HG03432 (cell line): ENCODE measurements around the gene MXD4.

Experiments
- ATAC-seq: cut with Tn5 transposase; IDR thresholded peaks from one replicate; pipeline ENCODE4 v1.9.1; 2021; ENCODE audit warnings: mild to moderate bottlenecking, moderate library complexity; ENCODE audit not compliant: unreplicated experiment

MXD4 gene

DNA sequence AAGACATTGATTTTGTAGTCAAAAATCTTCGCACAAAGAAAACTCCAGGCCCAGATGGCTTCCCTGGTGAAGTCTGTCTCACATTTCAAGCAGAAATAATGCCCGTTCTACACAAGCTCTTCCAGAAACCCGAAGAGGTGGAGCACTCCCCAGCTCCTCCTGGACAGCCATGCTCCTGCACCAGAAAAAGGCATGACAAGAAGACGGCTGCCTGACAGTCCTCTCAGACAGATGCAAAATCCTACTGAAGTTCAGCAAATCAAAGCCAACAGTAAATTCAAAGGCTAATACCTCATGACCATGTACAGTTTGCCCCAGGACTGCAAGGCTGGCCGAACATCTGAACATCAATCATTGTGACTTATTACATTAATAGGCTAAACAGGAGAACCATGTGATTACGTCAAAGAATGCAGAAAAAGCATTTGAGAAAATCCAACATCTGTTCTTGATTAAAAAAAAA, 30.8 kb upstream of the MXD4 start:
- no peak for ATAC-seq

DNA sequence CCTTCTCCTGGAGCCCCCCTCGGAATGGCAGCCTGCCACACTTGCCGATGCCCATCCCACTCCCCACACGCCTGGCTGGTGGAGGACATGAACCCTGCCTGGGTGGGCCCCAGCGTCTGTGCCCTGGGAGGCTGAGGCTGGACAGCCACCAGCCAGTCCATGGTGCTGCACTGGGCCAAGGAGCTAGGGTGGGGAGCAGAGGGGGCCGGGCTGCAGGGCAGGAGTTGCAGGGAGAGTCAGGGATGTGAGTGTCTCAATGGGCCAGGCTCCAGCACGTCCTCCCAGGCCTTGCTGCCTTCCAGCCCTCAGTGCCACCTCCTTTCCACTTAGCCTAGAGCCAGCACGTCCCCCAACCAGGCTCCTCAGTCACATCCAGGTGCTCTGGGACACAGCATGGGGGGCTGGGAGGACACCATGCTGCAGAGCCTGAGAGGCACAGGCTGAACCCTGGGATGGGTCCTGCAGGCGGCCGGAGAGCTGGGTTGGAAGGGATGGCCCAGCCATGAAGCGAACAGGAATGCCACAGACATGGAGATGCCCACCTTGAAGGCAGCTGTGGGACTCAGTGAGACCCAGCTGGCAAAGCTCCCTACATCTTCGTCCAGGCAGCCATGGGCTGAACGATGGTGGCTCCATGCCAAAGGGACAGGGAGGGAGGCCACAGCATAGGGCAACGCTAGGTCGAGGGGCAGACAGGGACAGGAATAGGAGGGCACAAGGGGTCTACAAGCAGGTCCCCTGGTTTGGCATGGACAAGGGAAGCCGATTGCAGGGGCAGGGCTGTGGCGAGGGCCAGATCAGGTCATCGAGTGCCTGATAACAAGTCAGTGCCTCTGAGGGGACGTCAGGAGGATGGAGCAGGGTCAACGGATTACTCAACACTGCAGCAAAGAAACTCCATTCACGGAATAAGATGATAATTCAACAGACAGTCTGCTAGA, 30.1 kb upstream of the MXD4 start:
- no peak for ATAC-seq

DNA sequence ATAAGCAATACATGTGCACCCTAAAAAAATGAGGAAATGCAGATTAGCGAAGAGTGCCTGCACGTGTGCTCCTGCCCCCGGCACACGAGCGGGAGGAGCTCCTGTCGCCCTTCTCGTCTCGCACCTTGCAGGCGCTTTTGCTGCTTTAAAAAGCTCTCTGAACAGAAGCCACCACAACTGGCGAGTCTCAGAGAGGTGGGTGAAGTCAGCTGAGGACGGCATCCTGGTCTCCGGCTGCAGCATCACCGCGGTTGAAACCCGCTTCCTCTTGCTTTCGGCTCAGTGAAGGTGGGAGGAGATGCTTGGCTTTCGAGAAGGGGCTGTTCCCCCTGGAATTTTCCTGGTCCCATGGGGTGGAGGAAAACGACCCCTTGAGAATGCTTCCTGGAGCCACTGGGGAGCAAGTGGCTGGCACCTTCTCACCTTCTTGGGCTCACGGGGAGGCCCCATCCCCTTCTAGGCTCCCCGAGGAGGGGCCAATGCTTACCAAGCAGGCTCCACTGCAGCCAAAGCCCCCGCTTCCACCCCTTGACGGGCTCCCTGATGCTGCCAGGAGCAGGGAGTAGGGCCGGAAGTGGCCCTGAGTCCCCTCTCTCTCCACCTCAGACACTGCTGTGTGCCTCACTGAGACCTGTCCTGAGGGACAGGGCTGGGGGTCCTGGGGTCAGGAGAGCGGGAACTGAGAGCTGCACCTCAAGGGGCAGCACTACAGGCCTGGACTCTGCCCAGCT, 29.2 kb upstream of the MXD4 start:
- ATAC-seq = peak; percentile 49

DNA sequence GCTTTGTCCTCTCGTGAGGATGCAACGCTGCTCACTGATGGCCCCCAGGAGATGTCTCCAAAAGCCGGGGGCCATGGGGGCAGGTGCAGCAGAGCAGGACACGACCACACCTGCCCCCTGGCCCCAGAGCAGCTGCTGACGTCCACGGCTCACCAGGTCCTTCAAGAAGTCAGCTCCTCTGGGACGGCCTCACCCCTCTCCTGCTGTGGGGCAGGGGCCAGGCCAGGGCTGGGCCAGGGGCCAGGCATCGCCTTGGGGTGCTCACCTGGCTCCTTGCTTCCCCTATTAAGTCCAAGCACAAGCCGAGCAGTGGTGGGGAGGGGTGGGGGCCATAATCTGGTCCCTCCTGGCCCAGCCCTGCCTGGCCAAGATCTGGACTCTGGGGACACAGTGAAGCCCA, 28.6 kb upstream of the MXD4 start:
- no peak for ATAC-seq

DNA sequence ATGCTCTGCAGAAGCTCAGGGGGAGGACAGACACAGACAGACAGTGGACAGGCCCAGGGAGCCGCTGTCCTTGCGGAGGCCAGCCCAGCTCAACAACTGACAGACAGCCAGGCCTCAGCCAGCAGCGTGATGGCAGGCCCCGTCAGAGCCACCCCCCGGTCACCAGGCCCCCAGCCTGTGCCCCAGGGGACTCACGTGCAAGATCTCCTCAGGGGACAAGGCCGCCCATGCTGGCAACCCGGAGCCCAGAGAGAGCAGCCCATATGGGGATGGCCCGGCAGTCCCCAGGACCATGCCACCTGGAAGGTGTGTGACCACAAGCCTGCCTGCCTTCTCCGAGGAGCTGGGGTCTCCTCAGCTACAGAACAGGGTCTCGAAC, 28.0 kb upstream of the MXD4 start:
- ATAC-seq = no peak

DNA sequence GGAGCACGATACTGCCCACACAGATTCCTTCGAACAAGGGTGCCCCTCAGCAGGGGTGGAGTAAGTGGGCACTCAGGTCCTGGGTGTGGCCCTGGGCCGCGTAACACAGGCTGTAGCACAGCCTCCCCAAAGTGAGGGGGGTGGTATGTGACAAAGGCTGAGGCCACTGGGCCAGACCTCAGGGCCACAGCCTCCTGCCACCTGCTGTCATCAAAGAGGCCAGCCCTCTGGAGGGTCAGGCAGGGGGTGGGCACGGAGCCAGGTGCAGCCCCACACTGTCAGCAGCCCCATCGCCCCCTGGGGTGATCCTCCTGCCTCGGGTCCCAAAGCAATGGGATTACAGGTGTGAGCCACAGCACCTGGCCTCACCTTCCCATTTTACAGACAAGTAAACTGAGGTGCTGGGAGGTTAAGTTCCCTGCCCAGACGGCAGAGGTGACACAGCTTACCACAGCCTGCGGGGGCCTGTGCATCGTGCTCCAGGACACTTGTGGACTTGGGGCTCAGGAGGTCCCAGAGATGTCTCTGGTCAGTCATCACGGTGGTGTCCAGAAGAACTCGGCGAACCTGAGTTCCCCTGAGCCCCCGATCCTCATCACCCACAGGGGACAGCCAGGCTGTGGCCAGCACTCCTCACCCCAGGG, 27.5 kb upstream of the MXD4 start:
- no peak for ATAC-seq

DNA sequence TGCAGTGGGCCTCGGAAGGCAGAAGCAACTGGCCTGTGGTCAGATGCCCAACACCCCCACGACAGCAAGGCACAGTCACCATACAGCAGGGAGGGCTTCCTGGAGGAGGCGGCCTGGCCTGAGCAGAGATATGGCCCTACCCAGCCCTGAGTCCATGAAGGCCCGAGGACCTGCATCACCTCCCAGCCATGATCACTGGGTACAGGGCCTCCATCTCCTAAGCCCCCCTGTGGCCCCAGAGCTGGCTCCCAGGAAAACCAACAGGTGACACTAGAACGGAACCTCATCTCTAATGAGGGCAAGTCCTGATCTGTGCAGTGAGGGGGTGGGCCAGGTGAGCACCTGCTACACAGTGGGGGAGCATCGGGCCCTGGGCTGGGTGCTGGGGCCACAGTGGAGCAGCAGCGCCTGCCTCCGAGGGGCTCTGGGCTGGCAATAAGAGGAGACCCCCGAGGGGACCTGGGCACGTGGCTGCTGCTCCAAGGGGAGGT, 26.2 kb upstream of the MXD4 start:
- ATAC-seq = no peak

DNA sequence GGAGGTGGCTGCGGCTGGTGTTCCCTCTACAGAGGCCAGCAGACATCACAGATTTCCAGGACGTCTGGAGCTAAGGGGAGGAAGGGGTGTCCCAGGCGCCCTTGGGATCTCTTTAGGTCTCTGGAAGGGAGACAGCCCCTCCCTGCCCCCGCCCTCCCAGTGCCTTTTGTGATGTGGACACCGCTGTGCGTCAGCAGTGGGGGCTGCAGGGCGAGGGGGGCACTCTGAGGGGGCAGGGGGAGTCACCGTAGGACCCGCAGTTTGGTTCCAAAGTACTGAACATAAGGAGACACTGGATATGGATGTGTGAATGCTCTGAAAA, 25.6 kb upstream of the MXD4 start:
- no peak for ATAC-seq

DNA sequence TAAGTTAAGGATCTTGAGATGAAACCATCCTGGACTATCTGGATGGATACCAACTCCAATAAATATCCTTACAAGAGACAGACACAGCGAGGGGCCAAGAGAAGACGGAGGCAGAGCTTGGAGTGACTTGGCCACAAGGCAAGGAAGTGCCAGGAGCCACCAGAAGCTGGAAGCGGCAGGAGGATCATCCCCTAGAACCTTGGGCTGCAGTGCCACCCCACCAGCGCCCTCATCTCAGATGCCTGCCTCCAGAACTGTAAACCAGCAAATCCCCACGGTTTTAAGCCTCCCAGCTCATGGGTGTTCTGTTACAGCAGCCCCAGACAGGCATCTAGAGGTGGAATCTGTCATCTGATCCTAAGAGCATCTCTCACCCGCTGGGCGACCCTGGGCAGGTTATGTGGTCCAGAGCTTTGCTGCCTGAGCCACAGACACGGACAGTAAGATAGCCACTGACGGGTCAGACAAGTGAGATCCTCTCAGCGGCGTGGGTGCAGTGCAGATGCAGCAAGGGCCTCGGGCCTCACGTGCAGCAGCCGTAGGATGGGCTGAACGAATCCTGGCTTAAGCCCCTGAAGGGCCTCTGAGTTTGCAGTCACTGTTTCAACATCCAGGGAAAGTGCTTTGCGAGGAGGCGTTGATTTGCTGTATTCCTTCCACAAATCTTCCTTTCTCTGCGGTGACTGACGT, 25.1 kb upstream of the MXD4 start:
- no peak for ATAC-seq

DNA sequence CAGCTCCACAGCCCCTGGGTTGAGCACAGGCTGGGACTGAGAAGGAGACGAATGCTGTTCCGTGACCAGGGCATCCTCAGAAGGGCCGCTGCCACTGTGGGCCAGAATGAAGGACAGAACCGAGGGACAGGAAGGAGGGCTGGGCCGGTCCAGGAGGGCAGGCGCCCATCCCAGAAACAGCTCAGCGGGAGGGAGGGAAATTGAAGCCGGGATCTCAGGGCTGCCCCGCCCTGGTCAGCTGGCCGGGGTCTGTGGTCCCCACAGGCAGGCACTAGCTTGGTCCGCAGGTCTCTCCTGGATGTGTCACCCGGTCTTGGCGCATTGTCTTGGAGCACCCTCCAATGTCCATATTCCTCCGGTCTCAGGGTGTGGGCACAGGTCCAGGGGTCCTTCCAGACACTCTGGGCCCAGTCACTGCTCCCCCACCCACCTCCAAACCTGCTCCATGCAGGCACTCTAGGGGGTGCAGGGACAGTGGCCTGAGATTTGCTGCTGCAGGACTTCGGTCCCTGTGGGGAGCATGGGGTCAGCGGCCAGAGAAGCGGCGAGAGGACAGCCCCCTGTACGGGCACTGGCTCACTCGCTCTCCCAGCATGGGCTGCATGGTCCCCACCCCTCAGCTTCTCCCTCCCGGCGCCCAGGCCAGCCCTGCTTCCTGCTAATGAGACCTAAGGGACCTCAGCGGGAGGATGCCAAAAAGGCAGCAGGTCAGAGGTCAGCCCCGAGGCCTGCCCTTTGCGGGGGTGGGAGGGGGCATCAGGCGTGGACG, 23.9 kb upstream of the MXD4 start:
- ATAC-seq = no peak

DNA sequence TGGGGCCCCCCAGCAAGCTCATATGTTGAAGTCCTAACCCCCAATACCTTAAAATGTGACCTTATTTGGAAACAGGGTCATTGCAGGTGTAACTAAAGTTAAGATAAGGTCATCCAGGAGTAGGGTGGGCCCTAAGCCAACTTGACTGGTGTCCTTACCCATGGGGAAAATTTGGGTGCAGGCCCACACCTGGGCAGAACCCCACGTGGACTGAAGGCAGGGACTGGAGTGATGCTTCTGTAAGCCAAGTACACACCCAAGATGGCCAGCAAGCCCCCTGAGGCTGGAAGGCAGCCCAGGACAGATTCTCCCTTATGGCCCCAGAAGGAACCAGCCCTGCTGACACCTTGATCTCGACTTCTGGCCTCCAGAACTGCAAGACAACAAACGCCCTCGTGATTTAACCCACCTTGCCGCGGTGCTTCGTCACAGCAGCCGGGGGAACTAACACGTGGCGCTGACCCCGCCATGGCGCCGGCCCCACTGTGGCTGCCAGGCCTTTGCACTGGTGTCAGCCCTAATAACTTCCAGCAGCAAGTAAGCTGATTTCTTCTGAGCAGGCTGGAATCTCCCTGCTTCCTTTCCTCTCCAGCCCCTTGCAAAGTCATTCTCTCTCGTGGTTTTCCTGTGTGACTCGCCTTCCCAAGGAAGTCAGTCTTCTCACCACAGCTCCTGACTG, 23.2 kb upstream of the MXD4 start:
- no peak for ATAC-seq

DNA sequence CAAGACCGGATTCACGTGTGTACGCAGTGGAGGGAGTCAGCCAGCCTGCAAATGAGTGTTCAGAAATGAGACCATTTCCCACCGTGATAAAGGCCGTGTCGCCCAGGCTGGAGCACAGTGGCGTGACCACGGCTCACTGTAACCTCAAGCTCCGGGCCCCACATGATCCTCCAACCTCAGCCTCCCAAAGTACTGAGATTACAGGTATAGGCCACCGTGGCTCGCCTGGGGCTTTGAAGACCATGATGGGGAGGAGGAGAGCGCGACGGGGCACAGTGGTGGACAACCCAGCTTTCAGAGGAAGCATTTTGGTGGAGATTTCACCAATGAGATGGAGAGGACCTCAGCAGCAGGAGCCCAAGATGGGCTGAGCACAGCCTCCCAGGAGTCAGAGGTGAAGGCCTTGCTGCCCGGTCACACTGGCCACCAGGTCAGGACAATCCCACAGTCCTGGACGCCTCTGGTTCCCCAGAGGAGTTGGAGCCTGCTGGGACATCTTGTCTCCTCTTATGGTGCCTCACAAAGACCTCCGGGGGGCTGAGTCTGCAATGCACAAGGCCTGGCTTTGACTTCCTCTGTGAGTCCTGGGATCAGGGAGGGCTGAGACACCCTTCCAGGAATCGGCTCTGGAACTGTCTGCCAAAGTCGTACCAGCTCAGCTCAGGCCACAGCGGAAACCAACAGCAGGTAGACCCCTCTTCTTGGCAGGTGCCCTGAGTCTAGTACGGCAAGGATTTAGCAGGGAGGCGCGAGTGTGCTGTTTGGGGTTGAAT, 22.4 kb upstream of the MXD4 start:
- ATAC-seq = no peak

DNA sequence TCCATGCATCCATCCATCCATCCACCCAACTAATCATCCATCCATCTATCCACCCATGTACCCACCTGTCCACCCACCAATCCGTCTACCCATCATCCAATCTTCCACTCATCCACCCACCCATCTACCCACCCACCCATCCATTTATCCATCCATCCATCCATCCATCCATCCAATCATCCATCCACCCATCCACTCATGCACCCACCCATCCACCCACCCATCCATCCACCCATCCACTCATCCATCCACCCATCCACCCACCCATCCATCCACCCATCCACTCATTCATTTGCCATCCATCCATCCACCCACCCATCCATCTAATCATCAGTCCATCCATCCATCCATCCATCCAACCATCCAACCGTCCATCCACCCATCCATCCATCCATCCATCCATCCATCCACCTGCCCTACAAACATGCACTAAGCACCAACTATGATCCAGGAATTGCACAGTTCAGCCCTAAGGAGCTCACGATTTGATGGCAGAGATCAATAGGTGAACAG, 21.3 kb upstream of the MXD4 start:
- ATAC-seq = no peak

DNA sequence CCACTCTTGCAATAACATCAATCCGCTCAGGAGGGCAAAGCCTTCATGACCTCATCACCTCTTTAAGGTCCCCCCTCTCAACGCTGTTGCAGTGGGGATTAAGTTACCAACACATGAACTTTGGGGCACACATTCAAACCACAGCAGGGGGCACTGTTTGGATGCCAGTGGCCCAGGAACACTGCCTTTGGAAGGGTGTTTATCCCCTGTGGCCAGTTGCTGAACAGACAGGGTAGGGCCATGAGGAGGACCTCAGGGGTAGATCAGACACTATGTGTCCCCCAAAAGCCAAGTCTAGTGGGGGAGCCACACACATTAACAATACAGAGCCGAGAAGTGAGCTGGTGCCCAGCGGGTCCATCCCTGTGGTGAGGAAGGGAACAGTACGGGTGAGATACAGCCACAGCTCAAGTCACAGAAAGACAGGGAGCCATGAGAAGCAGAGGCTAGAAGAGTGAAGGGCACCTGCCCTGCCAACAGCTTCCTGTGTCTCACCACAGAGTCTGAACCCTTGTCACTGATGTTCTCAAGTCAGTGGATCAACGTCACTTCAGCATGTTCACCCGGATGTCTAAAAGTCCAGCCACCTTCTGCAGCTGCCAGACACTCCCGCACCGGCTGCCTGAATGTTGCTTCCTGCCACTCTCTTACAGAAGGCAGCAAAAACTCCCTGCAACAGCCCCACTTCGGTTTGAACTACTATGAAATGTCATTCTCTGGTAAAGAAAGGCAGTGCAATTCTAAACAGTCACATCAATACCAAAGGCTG, 19.9 kb upstream of the MXD4 start:
- peak; percentile 83 for ATAC-seq

DNA sequence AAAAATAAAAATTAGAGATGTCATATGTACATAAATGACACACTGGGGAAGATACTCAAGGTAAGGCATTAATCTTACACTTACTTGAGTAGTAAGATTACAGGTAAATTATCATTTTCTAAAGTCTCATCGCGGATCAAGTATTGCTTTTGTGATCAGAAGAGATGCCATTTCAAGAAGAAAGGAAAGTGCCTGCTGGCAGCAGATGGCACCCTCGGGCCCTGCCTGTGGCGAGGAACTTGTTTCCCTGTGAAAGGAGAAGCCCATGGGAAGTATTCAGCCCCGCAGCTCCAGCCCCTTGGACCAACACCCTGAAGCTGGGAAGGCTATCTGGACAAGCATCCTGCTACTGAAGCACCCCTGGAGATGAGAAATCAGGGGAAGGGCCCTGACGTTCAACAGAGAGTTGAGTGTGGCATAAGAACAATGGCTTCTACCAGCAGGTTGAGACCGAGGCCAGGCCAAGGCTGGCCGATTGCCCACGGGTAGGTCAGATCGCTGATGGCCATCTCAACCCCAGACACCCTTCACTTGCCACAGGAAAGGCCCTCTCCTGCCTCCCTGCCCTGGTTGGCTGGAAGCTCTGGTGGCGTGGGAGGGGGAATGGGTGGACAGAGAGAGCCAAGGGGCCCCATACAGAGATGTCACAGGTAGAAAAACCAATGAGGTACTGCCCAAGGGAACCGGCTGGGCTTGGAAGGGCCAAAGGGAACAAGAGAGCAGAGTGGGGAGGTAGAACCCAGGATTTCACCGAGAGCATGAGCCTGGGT, 18.8 kb upstream of the MXD4 start:
- no peak for ATAC-seq

DNA sequence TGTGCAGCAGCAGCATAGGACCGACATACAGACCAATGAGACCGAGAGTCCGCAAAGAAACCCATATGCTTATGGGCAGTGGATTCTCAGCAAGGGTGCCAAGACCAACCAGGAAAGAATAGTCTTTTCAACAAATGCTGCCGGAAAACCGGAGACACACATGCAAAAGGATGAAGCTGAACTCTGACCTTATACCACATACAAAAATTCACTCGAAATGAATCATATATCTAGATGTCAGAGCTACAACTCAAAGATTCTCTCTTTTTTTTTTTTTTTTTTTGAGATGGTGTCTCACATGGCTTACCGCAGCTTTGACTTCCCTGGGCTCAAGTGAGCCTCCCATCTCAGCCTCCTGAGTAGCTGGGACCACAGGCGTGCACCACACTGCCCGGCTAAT, 16.0 kb upstream of the MXD4 start:
- no peak for ATAC-seq

DNA sequence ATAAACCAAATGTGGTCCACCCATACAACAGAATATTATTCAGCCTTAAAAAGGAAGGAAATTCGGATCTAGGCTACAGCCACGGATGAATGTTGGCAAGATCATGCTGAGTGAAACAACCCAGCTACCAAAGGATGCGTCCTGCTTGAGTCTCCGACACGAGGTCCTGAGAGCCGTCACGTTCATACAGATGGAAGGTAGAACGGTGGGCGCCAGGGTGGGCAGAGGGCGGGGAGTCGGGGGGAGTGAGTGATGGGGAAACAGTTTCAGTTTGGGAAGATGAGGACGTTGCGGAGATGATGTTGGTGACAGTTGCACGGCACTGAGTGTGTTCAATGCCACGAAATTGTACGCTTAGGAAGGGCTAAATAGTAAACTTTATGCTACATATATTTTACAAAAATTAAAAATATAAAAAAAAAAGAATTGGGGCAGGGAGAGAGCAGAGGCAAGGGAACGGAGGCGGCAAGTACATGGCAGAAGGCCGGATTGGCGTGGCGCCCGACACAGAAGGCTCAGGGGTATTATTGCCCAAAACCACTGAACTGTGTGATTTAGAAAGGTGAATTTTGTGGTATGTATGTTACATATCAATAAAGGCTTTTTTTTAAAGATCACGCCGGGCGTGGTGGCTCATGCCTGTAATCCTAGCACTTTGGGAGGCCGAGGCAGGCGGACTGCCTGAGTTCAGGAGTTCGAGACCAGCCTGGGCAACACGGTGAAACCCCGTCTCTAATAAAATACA, 14.8 kb upstream of the MXD4 start:
- ATAC-seq = no peak
